ENCODE data around the gene MOB1A. TPM values are rescaled to one million over a fixed set of nuclear protein-coding genes. Genes with fewer than 3 reads are reported as not detected.
A peak's percentile ranks its signal among the peaks of the same experiment; 100 is the strongest.
"Not testable (repeated sequence)": the region's sequence is repeated elsewhere in the genome, so short reads cannot be mapped to it uniquely, and the experiment has no call there.

Gene MOB1A
- total RNA-seq = 100 to 1,000 TPM; 101 to 119 TPM
- long read RNA-seq, donor 1, full-length matches to known transcripts = 6 of 26 reads
- long read RNA-seq, donor 1, partial matches to known transcripts = 5 of 26 reads
- long read RNA-seq, donor 1, other reads (novel, unspliced or antisense) = 15 of 26 reads
- long read RNA-seq, donor 2, full-length matches to known transcripts = 36 of 53 reads
- long read RNA-seq, donor 2, partial matches to known transcripts = 0 of 53 reads
- long read RNA-seq, donor 2, other reads (novel, unspliced or antisense) = 17 of 53 reads

GRCh38 chr2:74178211-74179062 is at the start of gene MOB1A:
Gene MOB1A (minus strand): TSS chr2:74178879. CDS start chr2:74178674, 205 bp downstream.
- intact Hi-C loops (cut with DNase I) = no loop called here
- peak; percentile 99 for DNase-seq (ENCODE audit: low spot score)

- intact Hi-C loops (cut with DNase I) = no loop called here
- no peak for DNase-seq (ENCODE audit: low spot score)
Observed at GRCh38 chr2:74227646-74228045, 49.0 kb upstream of the MOB1A start.

- intact Hi-C loops (cut with DNase I) = no loop called here
- DNase-seq (ENCODE audit: low spot score) = no peak
Observed at GRCh38 chr2:74226648-74227213, 48.1 kb upstream of the MOB1A start.

GRCh38 chr2:74225698-74226459 is 47.2 kb upstream of the MOB1A start:
- DNase-seq (ENCODE audit: low spot score) = no peak
- intact Hi-C loops (cut with DNase I) = no loop called here

- DNase-seq (ENCODE audit: low spot score) = no peak
- intact Hi-C loops (cut with DNase I) = no loop called here
Observed at GRCh38 chr2:74223941-74224770, 45.5 kb upstream of the MOB1A start.

- no peak for DNase-seq (ENCODE audit: low spot score)
- intact Hi-C loops (cut with DNase I) = no loop called here
Observed at GRCh38 chr2:74222300-74222650, 43.6 kb upstream of the MOB1A start.

- intact Hi-C loops (cut with DNase I) = no loop called here
- no peak for DNase-seq (ENCODE audit: low spot score)
Observed at GRCh38 chr2:74221604-74222299, 43.1 kb upstream of the MOB1A start.

GRCh38 chr2:74221091-74221490 is 42.4 kb upstream of the MOB1A start:
- intact Hi-C loops (cut with DNase I) = no loop called here
- peak; percentile 40 for DNase-seq (ENCODE audit: low spot score)

- intact Hi-C loops (cut with DNase I) = no loop called here
- no peak for DNase-seq (ENCODE audit: low spot score)
Observed at GRCh38 chr2:74219846-74220486, 41.3 kb upstream of the MOB1A start.

GRCh38 chr2:74216642-74217041 is 38.0 kb upstream of the MOB1A start:
- intact Hi-C loops (cut with DNase I) = no loop called here
- DNase-seq (ENCODE audit: low spot score) = no peak

GRCh38 chr2:74215771-74216170 is 37.1 kb upstream of the MOB1A start:
- intact Hi-C loops (cut with DNase I); DNase-seq (ENCODE audit: low spot score): not testable (repeated sequence)

- intact Hi-C loops (cut with DNase I) = no loop called here
Observed at GRCh38 chr2:74212702-74213410, 34.2 kb upstream of the MOB1A start.

GRCh38 chr2:74206180-74206688 is 27.6 kb upstream of the MOB1A start:
- intact Hi-C loops (cut with DNase I) = no loop called here
- DNase-seq (ENCODE audit: low spot score) = no peak

More at GRCh38 chr2:74212702-74213410, 34.2 kb upstream of the MOB1A start:
- no peak for DNase-seq (ENCODE audit: low spot score)

- intact Hi-C loops (cut with DNase I) = no loop called here
- DNase-seq (ENCODE audit: low spot score) = no peak
Observed at GRCh38 chr2:74205596-74205995, 26.9 kb upstream of the MOB1A start.

GRCh38 chr2:74205113-74205512 is 26.4 kb upstream of the MOB1A start:
- intact Hi-C loops (cut with DNase I) = no loop called here
- DNase-seq (ENCODE audit: low spot score) = no peak

GRCh38 chr2:74204436-74204835 is 25.8 kb upstream of the MOB1A start:
- no peak for DNase-seq (ENCODE audit: low spot score)
- intact Hi-C loops (cut with DNase I) = no loop called here

- DNase-seq (ENCODE audit: low spot score) = no peak
- intact Hi-C loops (cut with DNase I) = no loop called here
Observed at GRCh38 chr2:74201596-74201995, 22.9 kb upstream of the MOB1A start.
